PFSK-1 (cell line): ENCODE measurements around the gene CCDC12.

Experiments
- POLR2AphosphoS5 ChIP-seq: IDR thresholded peaks from 2 replicates; pipeline ENCODE4 v1.6.1; 2012; ENCODE audit warnings: low read depth, mild to moderate bottlenecking, control low read depth, low read length, moderate library complexity
- TAF1 ChIP-seq: IDR thresholded peaks from 2 replicates; pipeline ENCODE4 v1.6.1; 2012; ENCODE audit warnings: low read length, control low read depth, borderline replicate concordance; ENCODE audit not compliant: insufficient read depth

- TF ChIP-seq TAF1, result no peak
- TF ChIP-seq POLR2AphosphoS5, result no peak
Observed at GRCh38 chr3:46887980-46888494, 88.5 kb downstream of the CCDC12 start.
